HG03469 (cell line): ENCODE results near the gene ALG12.

ENCODE experiments used
- ATAC-seq: cut with Tn5 transposase; IDR thresholded peaks from one replicate; pipeline ENCODE4 v1.9.1; 2021; ENCODE audit warnings: mild to moderate bottlenecking, moderate library complexity, moderate number of reproducible peaks; ENCODE audit not compliant: unreplicated experiment

Gene ALG12

GRCh38 chr22:49915610-49916009, 2.6 kb downstream of the ALG12 start:
- no peak for ATAC-seq

GRCh38 chr22:49914256-49914655, 4.0 kb downstream of the ALG12 start:
- ATAC-seq: no peak

GRCh38 chr22:49913446-49913845, 4.8 kb downstream of the ALG12 start:
- no peak for ATAC-seq

GRCh38 chr22:49913026-49913425, 5.2 kb downstream of the ALG12 start:
- ATAC-seq: no peak

- ATAC-seq: no peak
Observed at GRCh38 chr22:49911881-49912625, 6.2 kb downstream of the ALG12 start.

- no peak for ATAC-seq
Observed at GRCh38 chr22:49910229-49911155, 7.7 kb downstream of the ALG12 start.

GRCh38 chr22:49909476-49910205, 8.6 kb downstream of the ALG12 start:
- no peak for ATAC-seq

- no peak for ATAC-seq
Observed at GRCh38 chr22:49907807-49908206, 10.4 kb downstream of the ALG12 start.

GRCh38 chr22:49906799-49907290, 11.4 kb downstream of the ALG12 start:
- no peak for ATAC-seq

- no peak for ATAC-seq
Observed at GRCh38 chr22:49906071-49906798, 12.0 kb downstream of the ALG12 start.

- no peak for ATAC-seq
Observed at GRCh38 chr22:49905465-49905864, 12.8 kb downstream of the ALG12 start.

GRCh38 chr22:49904040-49904369, 14.2 kb downstream of the ALG12 start:
- ATAC-seq: no peak

- no peak for ATAC-seq
Observed at GRCh38 chr22:49903322-49904039, 14.8 kb downstream of the ALG12 start.

- ATAC-seq: no peak
Observed at GRCh38 chr22:49901457-49901856, 16.8 kb downstream of the ALG12 start.

- no peak for ATAC-seq
Observed at GRCh38 chr22:49900441-49901230, 17.6 kb downstream of the ALG12 start.

GRCh38 chr22:49899530-49899929, 18.7 kb downstream of the ALG12 start:
- ATAC-seq: no peak

- no peak for ATAC-seq
Observed at GRCh38 chr22:49897015-49897684, 21.1 kb downstream of the ALG12 start.

GRCh38 chr22:49896201-49896600, 22.0 kb downstream of the ALG12 start:
- no peak for ATAC-seq
